Neural cell (in vitro differentiated cells): Measurements from ENCODE around the gene FSIP1. TPM values are rescaled to one million over a fixed set of nuclear protein-coding genes. Genes with fewer than 3 reads are reported as not detected.

ENCODE experiments used
- H2AFZ ChIP-seq: fragments of 200-600, 300-800 bp; sonication (generic), shearing (Covaris generic); 2 replicates; pipeline ENCODE4 v1.6.0; 2014; ENCODE audit warnings: low read depth, mild to moderate bottlenecking, antibody characterized with exemption, low read length, moderate library complexity
- H3F3A ChIP-seq: fragments of 200-600 bp; shearing (Covaris generic); 2 replicates; pipeline ENCODE4 v1.6.1; 2016; ENCODE audit warnings: mild to moderate bottlenecking, moderate library complexity, mixed read lengths, antibody characterized with exemption, low read length; ENCODE audit not compliant: insufficient read depth, poor library complexity, severe bottlenecking
- H3K27ac ChIP-seq: fragments of 200-600, 300-800 bp; sonication (generic), shearing (Covaris generic); 2 replicates; pipeline ENCODE4 v1.5.1; 2014; ENCODE audit warnings: mild to moderate bottlenecking, low read length, moderate library complexity
- H3K27me3 ChIP-seq: fragments of 300-800, 200-600 bp; sonication (generic), shearing (Covaris generic); 2 replicates; pipeline ENCODE4 v1.6.0; 2014; ENCODE audit warnings: mild to moderate bottlenecking, low read depth, low read length, moderate library complexity; ENCODE audit not compliant: insufficient read depth
- H3K36me3 ChIP-seq: fragments of 300-800, 200-600 bp; sonication (generic), shearing (Covaris generic); 2 replicates; pipeline ENCODE4 v1.5.1; 2014; ENCODE audit warnings: mild to moderate bottlenecking, antibody characterized with exemption, low read length, moderate library complexity; ENCODE audit not compliant: insufficient read depth
- H3K4me2 ChIP-seq: fragments of 300-800, 200-600 bp; sonication (generic), shearing (Covaris generic); 2 replicates; pipeline ENCODE4 v1.6.0; 2014; ENCODE audit warnings: mild to moderate bottlenecking, low read length
- H3K4me3 ChIP-seq: fragments of 300-800, 200-600 bp; sonication (generic), shearing (Covaris generic); 2 replicates; pipeline ENCODE4 v1.5.1; 2014; ENCODE audit warnings: mild to moderate bottlenecking, low read length, moderate library complexity
- H3K79me2 ChIP-seq: fragments of 200-600 bp; shearing (Covaris generic); replicated peaks from 2 replicates; pipeline ENCODE4 v1.6.0; 2014; ENCODE audit warnings: mild to moderate bottlenecking, low read length, moderate library complexity; ENCODE audit not compliant: insufficient read depth
- H3K9ac ChIP-seq: fragments of 300-800, 200-600 bp; sonication (generic), shearing (Covaris generic); 2 replicates; pipeline ENCODE4 v1.6.1; 2016; ENCODE audit warnings: mild to moderate bottlenecking, low read length, mixed read lengths
- H3K9me2 ChIP-seq: fragments of 200-600 bp; shearing (Covaris generic); 2 replicates; pipeline ENCODE4 v1.6.1; 2016; ENCODE audit warnings: mild to moderate bottlenecking, low read length, mixed read lengths; ENCODE audit not compliant: insufficient read depth
- H3K9me3 ChIP-seq: fragments of 200-600, 300-800 bp; sonication (generic), shearing (Covaris generic); 2 replicates; pipeline ENCODE4 v1.6.1; 2016; ENCODE audit warnings: mild to moderate bottlenecking, mixed run types, low read length, moderate library complexity, mixed read lengths
- H4K20me1 ChIP-seq: fragments of 200-600 bp; shearing (Covaris generic); 2 replicates; pipeline ENCODE4 v1.6.1; 2016; ENCODE audit warnings: mild to moderate bottlenecking, mixed run types; ENCODE audit not compliant: insufficient read depth
- EP300 ChIP-seq: fragments of 450-650 bp; conservative IDR thresholded peaks from 2 replicates; pipeline ENCODE4 v1.6.1; 2014; ENCODE audit warnings: antibody characterized with exemption, mild to moderate bottlenecking, moderate library complexity; ENCODE audit not compliant: poor library complexity, severe bottlenecking
- EZH2 ChIP-seq: fragments of 200-600, 300-800 bp; shearing (Covaris generic), sonication (generic); IDR thresholded peaks from 2 replicates; pipeline ENCODE4 v1.6.1; 2014; ENCODE audit warnings: antibody characterized with exemption, low read length, borderline replicate concordance, mild to moderate bottlenecking; ENCODE audit not compliant: insufficient read depth, poor library complexity, severe bottlenecking
- MXI1 ChIP-seq: fragments of 450-650 bp; conservative IDR thresholded peaks from 2 replicates; pipeline ENCODE4 v1.6.1; 2014; ENCODE audit warnings: antibody characterized with exemption, mild to moderate bottlenecking; ENCODE audit not compliant: poor library complexity, severe bottlenecking
- POLR2AphosphoS5 ChIP-seq: IDR thresholded peaks from 2 replicates; pipeline ENCODE4 v1.6.1; 2012
- RAD21 ChIP-seq: fragments of 450-650 bp; conservative IDR thresholded peaks from 2 replicates; pipeline ENCODE4 v1.6.1; 2014; ENCODE audit warnings: antibody characterized with exemption, mild to moderate bottlenecking, moderate library complexity
- REST ChIP-seq: IDR thresholded peaks from 2 replicates; pipeline ENCODE4 v1.6.1; 2012; ENCODE audit warnings: borderline replicate concordance
- SMC3 ChIP-seq: fragments of 450-650 bp; conservative IDR thresholded peaks from 2 replicates; pipeline ENCODE4 v1.6.1; 2014; ENCODE audit warnings: antibody characterized with exemption, mild to moderate bottlenecking, moderate library complexity; ENCODE audit not compliant: poor library complexity
- TAF1 ChIP-seq: IDR thresholded peaks from 2 replicates; pipeline ENCODE4 v1.6.1; 2012; ENCODE audit warnings: low read depth
- polyA plus RNA-seq: library from polyadenylated mRNA; depleted of rRNA; stranded (reverse); fragments of >200 nt; gene quantifications from 2 replicates; pipeline ENCODE4 v1.2.3, GENCODE V29; 2014
- TF ChIP-seq, protein P1 (sequence below): fragments of 450-650 bp; IDR thresholded peaks from 2 replicates; pipeline ENCODE4 v1.5.1; 2014; ENCODE audit warnings: antibody characterized with exemption, mild to moderate bottlenecking, moderate library complexity; ENCODE audit not compliant: poor library complexity, severe bottlenecking

FSIP1 gene
- polyA plus RNA-seq, 1 donor from 2014 or later: 3.8 TPM

- TF ChIP-seq SMC3: no peak
- no peak for TF ChIP-seq MXI1
- no peak for TF ChIP-seq EP300
- no peak for TF ChIP-seq REST
- TF ChIP-seq, protein P1, sequence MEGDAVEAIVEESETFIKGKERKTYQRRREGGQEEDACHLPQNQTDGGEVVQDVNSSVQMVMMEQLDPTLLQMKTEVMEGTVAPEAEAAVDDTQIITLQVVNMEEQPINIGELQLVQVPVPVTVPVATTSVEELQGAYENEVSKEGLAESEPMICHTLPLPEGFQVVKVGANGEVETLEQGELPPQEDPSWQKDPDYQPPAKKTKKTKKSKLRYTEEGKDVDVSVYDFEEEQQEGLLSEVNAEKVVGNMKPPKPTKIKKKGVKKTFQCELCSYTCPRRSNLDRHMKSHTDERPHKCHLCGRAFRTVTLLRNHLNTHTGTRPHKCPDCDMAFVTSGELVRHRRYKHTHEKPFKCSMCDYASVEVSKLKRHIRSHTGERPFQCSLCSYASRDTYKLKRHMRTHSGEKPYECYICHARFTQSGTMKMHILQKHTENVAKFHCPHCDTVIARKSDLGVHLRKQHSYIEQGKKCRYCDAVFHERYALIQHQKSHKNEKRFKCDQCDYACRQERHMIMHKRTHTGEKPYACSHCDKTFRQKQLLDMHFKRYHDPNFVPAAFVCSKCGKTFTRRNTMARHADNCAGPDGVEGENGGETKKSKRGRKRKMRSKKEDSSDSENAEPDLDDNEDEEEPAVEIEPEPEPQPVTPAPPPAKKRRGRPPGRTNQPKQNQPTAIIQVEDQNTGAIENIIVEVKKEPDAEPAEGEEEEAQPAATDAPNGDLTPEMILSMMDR: no peak
- no peak for TF ChIP-seq EZH2
- no peak for TF ChIP-seq RAD21
- TF ChIP-seq POLR2AphosphoS5: no peak
- no peak for TF ChIP-seq TAF1
- Histone ChIP-seq H3K36me3 (no peaks in the 10 kb centered on the region), H3F3A (no peaks in the 10 kb centered on the region), H3K9me2 (no peaks in the 10 kb centered on the region), H3K9ac (no peak overlapping the region), H3K4me2 (no peak overlapping the region), H3K79me2 (no peaks in the 10 kb centered on the region), H3K4me3 (no peak overlapping the region), H3K9me3 (no peaks in the 10 kb centered on the region), H3K27me3 (no peaks in the 10 kb centered on the region), H4K20me1 (no peaks in the 10 kb centered on the region), H3K27ac (no peak overlapping the region), H2AFZ (no peak overlapping the region)
Observed at GRCh38 chr15:39552556-39552955, 230.1 kb downstream of the FSIP1 start.

- no peak overlapping the region for H3K27ac ChIP-seq
- H2AFZ ChIP-seq: no peak overlapping the region
- no peaks in the 10 kb centered on the region for H3K27me3 ChIP-seq
- no peaks in the 10 kb centered on the region for H4K20me1 ChIP-seq
- no peaks in the 10 kb centered on the region for H3K79me2 ChIP-seq
- TF ChIP-seq TAF1 (no peak), POLR2AphosphoS5 (no peak), EZH2 (no peak), RAD21 (no peak), SMC3 (no peak), EP300 (no peak), REST (no peak)
- TF ChIP-seq, protein P1: no peak
- no peak overlapping the region for H3K9ac ChIP-seq
- H3K9me3 ChIP-seq: no peaks in the 10 kb centered on the region
- H3K36me3 ChIP-seq: no peaks in the 10 kb centered on the region
- H3F3A ChIP-seq: no peaks in the 10 kb centered on the region
- H3K4me2 ChIP-seq: no peak overlapping the region
- H3K9me2 ChIP-seq: no peaks in the 10 kb centered on the region
- no peak overlapping the region for H3K4me3 ChIP-seq
Observed at GRCh38 chr15:39551476-39551875, 231.2 kb downstream of the FSIP1 start.
